HepG2 (cell line): Measurements from ENCODE around the gene HLA-DQB2. TPM values are rescaled to one million over a fixed set of nuclear protein-coding genes. Genes with fewer than 3 reads are reported as not detected.

Experiments
- ATAC-seq: fragments of 200-7000 bp; cut with Tn5 transposase; 3 replicates; pipeline ENCODE4 v1.9.1; 2020; ENCODE audit warnings: mild to moderate bottlenecking, moderate library complexity
- BruUV-seq: library from RNA; stranded (reverse); fragments of 400-500 nt; replicated peaks from 2 replicates; lab custom pipeline; 2021; lab: Mats Ljungman, UMichigan
- CTCF ChIA-PET: fragments of 300-600 bp; formaldehyde crosslinking; extraction: SDS; loops from one replicate; lab custom pipeline; 2021; ENCODE audit warnings: low total read pairs, inconsistent platforms, low intra/inter-chr PET ratio; lab: Yijun Ruan, JAX
- POLR2A ChIA-PET: fragments of 350-600 bp; sonication (Branson Sonifier 250); formaldehyde crosslinking; loops from one replicate; lab custom pipeline; 2020; ENCODE audit warnings: antibody characterized with exemption, inconsistent platforms; lab: Yijun Ruan, JAX
- DNase-seq: peaks from one replicate; pipeline ENCODE4 v3.0.0-alpha.2; 2015; ENCODE audit warnings: low spot score
- FAIRE-seq: peaks from 3 replicates; lab custom pipeline; 2011; peaks lifted over from hg19 to GRCh38; lab: Jason Lieb, UNC
- H2AFZ ChIP-seq: one replicate; pipeline ENCODE4 v1.6.1; 2011; ENCODE audit warnings: low read length, inconsistent platforms
- H3K27ac ChIP-seq: fragments of 300-600 bp; 3 replicates; pipeline ENCODE4 v1.8.0; 2011; ENCODE audit warnings: mixed run types, mild to moderate bottlenecking, mixed read lengths, low read length, inconsistent platforms; ENCODE audit not compliant: insufficient read depth; ENCODE audit errors: extremely low read length
- H3K27me3 ChIP-seq, 2 experiments: fragments of 200-600 bp in 1 of 2; 2 replicates in 1 of 2; 3 replicates in 1 of 2; pipeline versions ENCODE4 v1.6.0 to v1.8.0; 2011; ENCODE audit warnings: low read length in 2 of 2, mild to moderate bottlenecking in 2 of 2, moderate library complexity in 2 of 2, inconsistent platforms in 1 of 2; ENCODE audit not compliant: insufficient read depth in 2 of 2, control insufficient read depth in 1 of 2
- H3K36me3 ChIP-seq, 2 experiments: fragments of 200-600 bp in 1 of 2; replicated peaks in 1 of 2; 2 replicates in 1 of 2; 3 replicates in 1 of 2; pipeline versions ENCODE4 v1.5.1 to v1.8.0; 2011; ENCODE audit warnings: low read length in 2 of 2, inconsistent platforms in 1 of 2; ENCODE audit not compliant: insufficient read depth in 2 of 2, control insufficient read depth in 1 of 2
- H3K4me1 ChIP-seq: 2 replicates; pipeline ENCODE4 v1.5.1; 2012; ENCODE audit warnings: low read length, inconsistent platforms; ENCODE audit not compliant: insufficient read depth
- H3K4me2 ChIP-seq: 2 replicates; pipeline ENCODE4 v1.6.0; 2011; ENCODE audit warnings: low read depth, low read length, inconsistent platforms
- H3K4me3 ChIP-seq, 3 experiments: fragments of 200-600 bp in 1 of 3; sonication (generic), shearing (Covaris generic) in 1 of 3; replicated peaks in 1 of 3; 2 replicates each; pipeline ENCODE4 v1.5.1; 2011 to 2016; ENCODE audit warnings: low read length in 3 of 3, inconsistent platforms in 2 of 3, low read depth in 2 of 3, mild to moderate bottlenecking in 2 of 3, control low read depth in 1 of 3, mixed read lengths in 1 of 3; ENCODE audit not compliant: insufficient read depth in 1 of 3
- H3K79me2 ChIP-seq: one replicate; pipeline ENCODE4 v1.6.1; 2011; ENCODE audit warnings: low read length, inconsistent platforms; ENCODE audit not compliant: insufficient read depth
- H3K9ac ChIP-seq: 2 replicates; pipeline ENCODE4 v1.6.0; 2011; ENCODE audit warnings: mild to moderate bottlenecking, low read depth, low read length, inconsistent platforms; ENCODE audit not compliant: insufficient read depth
- H3K9me3 ChIP-seq: 2 replicates; pipeline ENCODE4 v1.5.1; 2012; ENCODE audit warnings: mild to moderate bottlenecking, low read length
- H4K20me1 ChIP-seq: 2 replicates; pipeline ENCODE4 v1.6.0; 2011; ENCODE audit warnings: inconsistent platforms, mild to moderate bottlenecking, low read length, moderate library complexity; ENCODE audit not compliant: insufficient read depth
- CAMTA2 ChIP-seq: sonication (generic); formaldehyde crosslinking; IDR thresholded peaks from 2 replicates; pipeline ENCODE4 v1.4.0; 2020; ENCODE audit warnings: mild to moderate bottlenecking, missing genetic modification reagents, borderline replicate concordance
- FOXK1 ChIP-seq: sonication (generic); formaldehyde crosslinking; IDR thresholded peaks from 2 replicates; pipeline ENCODE4 v1.4.0; 2020; ENCODE audit warnings: low read depth, missing genetic modification reagents, borderline replicate concordance
- HMG20B ChIP-seq: conservative IDR thresholded peaks from 2 replicates; pipeline ENCODE4 v1.6.1; 2016; ENCODE audit warnings: missing genetic modification reagents, missing compliant biosample characterization
- MTA3 ChIP-seq: sonication (generic); formaldehyde crosslinking; IDR thresholded peaks from 2 replicates; pipeline ENCODE4 v1.4.0; 2020; ENCODE audit warnings: missing genetic modification reagents
- MZF1 ChIP-seq: sonication (generic); formaldehyde crosslinking; IDR thresholded peaks from 2 replicates; pipeline ENCODE4 v1.8.1; 2023; ENCODE audit warnings: mild to moderate bottlenecking, missing genetic modification reagents, borderline replicate concordance
- TRAFD1 ChIP-seq: sonication (generic); formaldehyde crosslinking; IDR thresholded peaks from 2 replicates; pipeline ENCODE4 v1.5.1; 2020; ENCODE audit warnings: missing genetic modification reagents, mild to moderate bottlenecking, borderline replicate concordance
- U2AF1 ChIP-seq: fragments of 200-400 bp; formaldehyde crosslinking; optimal IDR thresholded peaks from 2 replicates; pipeline ENCODE3; 2017; ENCODE audit warnings: mild to moderate bottlenecking, low read depth, low read length
- ZBED4 ChIP-seq: sonication (generic); formaldehyde crosslinking; IDR thresholded peaks from 2 replicates; pipeline ENCODE4 v1.4.0; 2020; ENCODE audit warnings: missing genetic modification reagents, borderline replicate concordance
- ZBTB3 ChIP-seq: sonication (generic); formaldehyde crosslinking; IDR thresholded peaks from 2 replicates; pipeline ENCODE4 v1.4.0; 2020; ENCODE audit warnings: low read depth, mild to moderate bottlenecking, moderate library complexity, missing genetic modification reagents, borderline replicate concordance
- ZNF160 ChIP-seq: sonication (generic); formaldehyde crosslinking; IDR thresholded peaks from 2 replicates; pipeline ENCODE4 v1.8.0; 2022; ENCODE audit warnings: mild to moderate bottlenecking, inconsistent platforms, missing genetic modification reagents
- ZNF569 ChIP-seq: sonication (generic); formaldehyde crosslinking; IDR thresholded peaks from 2 replicates; pipeline ENCODE4 v1.5.0; 2020; ENCODE audit warnings: mild to moderate bottlenecking, missing genetic modification reagents, moderate library complexity, borderline replicate concordance
- WGBS: methylation state at CpG from one replicate; pipeline ENCODE4 v1.1.6; 2017; ENCODE audit warnings: low lambda C conversion rate; 5-methylcytosine and 5-hydroxymethylcytosine counted together
- in situ Hi-C: cut with HindIII; loops from 2 replicates; pipeline ENCODE4 v1.10.0; 2017; ENCODE audit warnings: low pct_unique_long_range_greater_than_20kb; ENCODE audit not compliant: extremely low pct_ligation_motif_present
- intact Hi-C: fragments of 100-400 bp; cut with micrococcal nuclease; formaldehyde crosslinking; loops from one replicate; pipeline ENCODE4 v1.10.0; 2022; ENCODE audit not compliant: unreplicated experiment
- polyA plus RNA-seq, 8 experiments: library from polyadenylated mRNA; depleted of rRNA in 3 of 8; stranded (reverse) in 7 of 8; unstranded in 1 of 8; fragments of >200 nt; fragmentation: Illumina TruSeq in 4 of 8; extraction: Trizol in 4 of 8; gene quantifications; 2 replicates each; pipeline versions ENCODE4 v1.2.1 to v1.2.3, GENCODE V29; 2011 to 2016; ENCODE audit warnings: low read depth in 4 of 8, missing spikeins in 1 of 8, mixed read lengths in 1 of 8; ENCODE audit not compliant: insufficient read depth in 1 of 8
- total RNA-seq, 5 experiments: library from RNA; depleted of rRNA; stranded (reverse); fragments of >200 nt; fragmentation: Illumina TruSeq; extraction: Trizol; gene quantifications; 2 replicates each; pipeline ENCODE4 v1.2.3, GENCODE V29; 2016; ENCODE audit warnings: low read depth in 1 of 5

Gene HLA-DQB2
- total and polyA plus RNA-seq, 2 of the 13 experiments (the other 11 are each of a cell fraction or from before 2014, with no cell fraction given), result not detected

GRCh38 chr6:32742374-32742773, 21.0 kb downstream of the HLA-DQB2 start:
- no peak overlapping the region for H3K27ac ChIP-seq
- in situ Hi-C loops (no loop called here), intact Hi-C loops (no loop called here)
- no peaks in the 10 kb centered on the region for H3K4me1 ChIP-seq
- 49% methylated on average over 3 of the region's 3 CpGs for WGBS
- no peaks in the 10 kb centered on the region for H4K20me1 ChIP-seq
- ATAC-seq (no peak), DNase-seq (no peak), FAIRE-seq (no peak)
- no peak overlapping the region for H3K4me3 ChIP-seq
- CTCF ChIA-PET, result no interaction called here
- H3K9me3 ChIP-seq, result no peaks in the 10 kb centered on the region
- no peaks in the 10 kb centered on the region for H3K79me2 ChIP-seq
- no peak for TF ChIP-seq U2AF1
- POLR2A ChIA-PET, result no interaction called here
- no peak overlapping the region for H3K4me2 ChIP-seq
- no peak overlapping the region for H2AFZ ChIP-seq
- H3K9ac ChIP-seq, result no peak overlapping the region
- no peaks in the 10 kb centered on the region for H3K36me3 ChIP-seq
- no TSS peak for BruUV-seq
- H3K27me3 ChIP-seq, result peaks cover 0 to 13% of the 10 kb centered on the region in 2 experiments; a peak in 2 of 5 replicates

- intact Hi-C loops, result no loop called here
- ChIA-PET CTCF (no interaction called here), POLR2A (no interaction called here)
- WGBS, result 12% methylated on average over 7 of the region's 7 CpGs
- in situ Hi-C loops, result no loop called here
- Histone ChIP-seq H3K9ac (no peak within 1 kb of the TSS), H3K4me2 (no peak within 1 kb of the TSS), H3K9me3 (no peaks in the 10 kb centered on the region), H3K79me2 (no peaks in the 10 kb centered on the region), H3K4me3 (no peak within 1 kb of the TSS), H3K36me3 (no peaks in the 10 kb centered on the region), H3K4me1 (no peaks in the 10 kb centered on the region), H4K20me1 (no peaks in the 10 kb centered on the region), H3K27ac (no peak within 1 kb of the TSS), H3K27me3 (peaks cover 0 to 13% of the 10 kb centered on the region in 2 experiments; a peak in 2 of 5 replicates), H2AFZ (no peak within 1 kb of the TSS)
- no peak for ATAC-seq
- DNase-seq, result no peak
- no peak for FAIRE-seq
- no TSS peak for BruUV-seq
- no peak for TF ChIP-seq FOXK1 (CRISPR knock-in tag)
- TF ChIP-seq MZF1, result no peak
- TF ChIP-seq CAMTA2, result no peak
- no peak for TF ChIP-seq ZBED4 (CRISPR knock-in tag)
- TF ChIP-seq MTA3, result no peak
- TF ChIP-seq TRAFD1 (CRISPR knock-in tag), result no peak
- no peak for TF ChIP-seq ZNF569 (CRISPR knock-in tag)
- no peak for TF ChIP-seq HMG20B (CRISPR knock-in tag)
- TF ChIP-seq ZBTB3, result no peak
- no peak for TF ChIP-seq ZNF160 (CRISPR knock-in tag)
Observed at GRCh38 chr6:32741031-32741960, 22.0 kb downstream of the HLA-DQB2 start, which contains the start of gene HLA-DQA2. TSS of gene HLA-DQA2 (plus strand) at chr6:32741391. CDS start at chr6:32741444, 53 bp downstream.
